ENCODE results near the gene EPHX1. TPM values are rescaled to one million over a fixed set of nuclear protein-coding genes. Genes with fewer than 3 reads are reported as not detected.
A peak's percentile ranks its signal among the peaks of the same experiment; 100 is the strongest.

Gene EPHX1
- total RNA-seq, 1 experiment from 2014 or later: 54.6 TPM

DNA sequence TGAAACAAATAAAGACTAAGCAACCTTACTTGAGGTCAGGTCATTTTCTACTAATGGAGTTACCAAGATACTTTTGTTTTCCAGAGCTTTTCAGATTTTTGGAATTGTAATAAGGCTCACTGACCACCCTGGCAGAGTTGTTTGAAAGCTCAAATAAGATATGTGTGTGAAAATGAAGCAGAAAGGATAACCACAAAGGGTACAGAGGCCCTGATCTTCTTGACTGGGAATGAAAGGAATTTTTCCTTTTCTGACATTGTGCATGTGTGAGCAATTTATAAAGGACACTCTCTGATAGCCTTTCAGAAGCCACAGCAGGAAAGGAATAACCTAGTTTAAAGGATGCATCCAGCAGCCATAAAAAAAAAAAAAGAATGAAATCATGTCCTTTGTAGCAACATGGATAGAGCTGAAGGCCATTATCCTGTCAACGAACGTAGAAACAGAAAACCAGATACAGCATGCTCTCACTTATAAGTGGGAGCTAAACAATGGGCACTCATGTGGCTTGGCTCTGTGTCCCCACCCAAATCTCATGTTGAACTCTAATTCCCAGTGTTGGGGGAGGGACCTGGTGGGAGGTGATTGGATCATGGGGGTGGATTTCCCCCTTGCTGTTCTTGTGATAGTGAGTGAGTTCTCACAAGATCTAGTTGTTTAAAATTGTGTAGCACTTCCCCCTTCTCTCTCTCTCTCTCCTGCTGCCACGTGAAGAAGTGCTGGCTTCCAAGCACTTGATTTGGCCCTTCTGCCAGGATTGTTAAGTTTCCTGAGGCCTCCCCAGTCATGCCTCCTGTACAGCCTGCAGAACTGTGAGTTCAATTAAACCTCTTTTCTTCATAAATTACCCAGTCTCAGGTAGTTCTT is 35.4 kb upstream of the EPHX1 start:
- peaks cover 9% of the 10 kb centered on the region for H3F3A ChIP-seq (ENCODE audit: low read length, unreplicated experiment)
- ChIA-PET POLR2A (ENCODE audit: unreplicated experiment) (no interaction called here), CTCF (no interaction called here)
- BruUV-seq (replicated peaks): no TSS peak
- peaks cover 12% of the 10 kb centered on the region for H4K20me1 ChIP-seq (ENCODE audit: low read length)
- peaks cover 28% of the 10 kb centered on the region for H3K79me2 ChIP-seq (ENCODE audit: low read length)
- H3K36me3 ChIP-seq (ENCODE audit: low read depth, low read length): peaks cover 3% of the 10 kb centered on the region
- no peak overlapping the region for H3K4me3 ChIP-seq (ENCODE audit: low read length)
- H2AFZ ChIP-seq (ENCODE audit: low read length): no peak overlapping the region
- intact Hi-C loops (cut with micrococcal nuclease): loop anchor here (5.0 kb wide), 1 partner anchor 108 kb away; the partner anchor contains the start of gene TMEM63A
- no peak overlapping the region for H3K9ac ChIP-seq (ENCODE audit: low read length)
- no peak overlapping the region for H3K27ac ChIP-seq (ENCODE audit: low read length)
- no peak overlapping the region for H3K4me2 ChIP-seq (ENCODE audit: low read length)
- DNase-seq (no peak), ATAC-seq (no peak)
- H3K9me3 ChIP-seq (ENCODE audit: low read length): no peaks in the 10 kb centered on the region
- TF ChIP-seq EZH2phosphoT487 (IDR thresholded peaks at IDR 0.05; ENCODE audit: borderline replicate concordance, low read length): no peak
- TF ChIP-seq EZH2 (IDR thresholded peaks at IDR 0.05; ENCODE audit: low read length, unreplicated experiment): no peak
- TF ChIP-seq CTCF (conservative IDR thresholded peaks at IDR 0.05; ENCODE audit: low read depth, low read length): no peak
- no peaks in the 10 kb centered on the region for H3K9me2 ChIP-seq (replicated peaks; ENCODE audit: low read length)
- peaks cover 41% of the 10 kb centered on the region for H3K4me1 ChIP-seq (ENCODE audit: insufficient read depth, low read length)
- no peaks in the 10 kb centered on the region for H3K27me3 ChIP-seq (ENCODE audit: low read length)

- Histone ChIP-seq H3K27ac (ENCODE audit: low read length) (no peak overlapping the region), H3F3A (ENCODE audit: low read length, unreplicated experiment) (peaks cover 9% of the 10 kb centered on the region), H3K27me3 (ENCODE audit: low read length) (no peaks in the 10 kb centered on the region), H3K36me3 (ENCODE audit: low read depth, low read length) (peaks cover 9% of the 10 kb centered on the region), H3K9ac (ENCODE audit: low read length) (no peak overlapping the region), H4K20me1 (ENCODE audit: low read length) (peaks cover 27% of the 10 kb centered on the region), H2AFZ (ENCODE audit: low read length) (no peak overlapping the region), H3K4me2 (ENCODE audit: low read length) (peak overlapping the region; percentile 90), H3K9me2 (replicated peaks; ENCODE audit: low read length) (no peaks in the 10 kb centered on the region), H3K4me1 (ENCODE audit: insufficient read depth, low read length) (peaks cover 53% of the 10 kb centered on the region), H3K79me2 (ENCODE audit: low read length) (peaks cover 45% of the 10 kb centered on the region), H3K4me3 (ENCODE audit: low read length) (no peak overlapping the region; the same call in 1 of the 2 replicates), H3K9me3 (ENCODE audit: low read length) (no peaks in the 10 kb centered on the region)
- BruUV-seq (replicated peaks): no TSS peak
- POLR2A ChIA-PET (ENCODE audit: unreplicated experiment): no interaction called here
- ATAC-seq (no peak), DNase-seq (no peak)
- intact Hi-C loops (cut with micrococcal nuclease): loop anchor here (5.0 kb wide), 1 partner anchor 106 kb away; the partner anchor contains the start of gene TMEM63A
- CTCF ChIA-PET: no interaction called here
- TF ChIP-seq EZH2 (IDR thresholded peaks at IDR 0.05; ENCODE audit: low read length, unreplicated experiment): no peak
- TF ChIP-seq CTCF (conservative IDR thresholded peaks at IDR 0.05; ENCODE audit: low read depth, low read length): no peak
- no peak for TF ChIP-seq EZH2phosphoT487 (IDR thresholded peaks at IDR 0.05; ENCODE audit: borderline replicate concordance, low read length)
Observed at GRCh38 chr1:225776294-225776693, 33.6 kb upstream of the EPHX1 start.
